NCI-H748 treated with DMSO at 0.1 percent for 48 hours (cell line): ENCODE data around the gene KRT39.

Experiments used
- DNase-seq: peaks from one replicate; lab custom pipeline; 2025; lab: John Stamatoyannopoulos, UW

KRT39 gene

GRCh38 chr17:40980117-40980516 lies 13.4 kb upstream of the KRT39 start:
- DNase-seq: no peak

- DNase-seq: no peak
Observed at GRCh38 chr17:40978575-40979151, 11.9 kb upstream of the KRT39 start.

- DNase-seq: no peak
Observed at GRCh38 chr17:40975516-40975915, 8.8 kb upstream of the KRT39 start.

- no peak for DNase-seq
Observed at GRCh38 chr17:40974366-40974765, 7.6 kb upstream of the KRT39 start.

- DNase-seq: no peak
Observed at GRCh38 chr17:40967582-40967981, 834 bp upstream of the KRT39 start.

GRCh38 chr17:40963838-40964237 lies 2.9 kb downstream of the KRT39 start:
- DNase-seq: no peak

- no peak for DNase-seq
Observed at GRCh38 chr17:40962059-40962561, 4.6 kb downstream of the KRT39 start.

GRCh38 chr17:40961591-40961990 lies 5.2 kb downstream of the KRT39 start:
- no peak for DNase-seq

GRCh38 chr17:40960144-40960543 lies 6.6 kb downstream of the KRT39 start:
- no peak for DNase-seq

- peak; percentile 43 for DNase-seq
Observed at GRCh38 chr17:40958086-40958953, 8.4 kb downstream of the KRT39 start.

- DNase-seq: no peak
Observed at GRCh38 chr17:40956401-40957254, 10.1 kb downstream of the KRT39 start.

GRCh38 chr17:40953881-40954280 lies 12.9 kb downstream of the KRT39 start:
- DNase-seq: no peak

- no peak for DNase-seq
Observed at GRCh38 chr17:40952661-40953060, 14.1 kb downstream of the KRT39 start.

GRCh38 chr17:40952154-40952553 lies 14.6 kb downstream of the KRT39 start:
- DNase-seq: no peak

- DNase-seq: no peak
Observed at GRCh38 chr17:40951011-40951622, 15.6 kb downstream of the KRT39 start.

GRCh38 chr17:40950176-40950575 lies 16.6 kb downstream of the KRT39 start:
- peak; percentile 78 for DNase-seq

- DNase-seq: peak; percentile 57
Observed at GRCh38 chr17:40949418-40949817, 17.3 kb downstream of the KRT39 start.

- no peak for DNase-seq
Observed at GRCh38 chr17:40947929-40948328, 18.8 kb downstream of the KRT39 start.

- no peak for DNase-seq
Observed at GRCh38 chr17:40945414-40945813, 21.3 kb downstream of the KRT39 start.

GRCh38 chr17:40944531-40944930 lies 22.2 kb downstream of the KRT39 start:
- DNase-seq: no peak

- DNase-seq: no peak
Observed at GRCh38 chr17:40942553-40942952, 24.2 kb downstream of the KRT39 start.

GRCh38 chr17:40940266-40940665 lies 26.5 kb downstream of the KRT39 start:
- DNase-seq: no peak
